ENCODE measurements around the gene BTBD19. TPM values are rescaled to one million over a fixed set of nuclear protein-coding genes. Genes with fewer than 3 reads are reported as not detected.

BTBD19 gene
- total RNA-seq, 1 donor from 2014 or later = 7.9 TPM

GRCh38 chr1:44775930-44776729 lies 32.2 kb upstream of the BTBD19 start:
- Histone ChIP-seq H3K27ac (peak overlapping the region; percentile 96), H3K9me3 (no peaks in the 10 kb centered on the region), H3K27me3 (no peaks in the 10 kb centered on the region), H3K36me3 (peaks cover 0 to 39% of the 10 kb centered on the region in 2 donors), H3K4me1 (peaks cover 26% of the 10 kb centered on the region), H3K4me3 (peak overlapping the region; percentile 71 to 85)
- TF ChIP-seq, protein P1, sequence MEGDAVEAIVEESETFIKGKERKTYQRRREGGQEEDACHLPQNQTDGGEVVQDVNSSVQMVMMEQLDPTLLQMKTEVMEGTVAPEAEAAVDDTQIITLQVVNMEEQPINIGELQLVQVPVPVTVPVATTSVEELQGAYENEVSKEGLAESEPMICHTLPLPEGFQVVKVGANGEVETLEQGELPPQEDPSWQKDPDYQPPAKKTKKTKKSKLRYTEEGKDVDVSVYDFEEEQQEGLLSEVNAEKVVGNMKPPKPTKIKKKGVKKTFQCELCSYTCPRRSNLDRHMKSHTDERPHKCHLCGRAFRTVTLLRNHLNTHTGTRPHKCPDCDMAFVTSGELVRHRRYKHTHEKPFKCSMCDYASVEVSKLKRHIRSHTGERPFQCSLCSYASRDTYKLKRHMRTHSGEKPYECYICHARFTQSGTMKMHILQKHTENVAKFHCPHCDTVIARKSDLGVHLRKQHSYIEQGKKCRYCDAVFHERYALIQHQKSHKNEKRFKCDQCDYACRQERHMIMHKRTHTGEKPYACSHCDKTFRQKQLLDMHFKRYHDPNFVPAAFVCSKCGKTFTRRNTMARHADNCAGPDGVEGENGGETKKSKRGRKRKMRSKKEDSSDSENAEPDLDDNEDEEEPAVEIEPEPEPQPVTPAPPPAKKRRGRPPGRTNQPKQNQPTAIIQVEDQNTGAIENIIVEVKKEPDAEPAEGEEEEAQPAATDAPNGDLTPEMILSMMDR (IDR thresholded peaks at IDR 0.05) = no peak
- TF ChIP-seq POLR2A (IDR thresholded peaks at IDR 0.05) = no peak
- no peak for TF ChIP-seq POLR2AphosphoS5 (IDR thresholded peaks at IDR 0.05; ENCODE audit: insufficient read depth in 1 of 2, low read depth in 1 of 2)
- no peak for DNase-seq (ENCODE audit: extremely low spot score in 2 of 2)
- intact Hi-C loops (cut with DNase I) = loop anchor here (5.0 kb wide), 1 partner anchor 39 kb away; the partner anchor contains the start of gene KIF2C

GRCh38 chr1:44776730-44777068 lies 31.6 kb upstream of the BTBD19 start:
- no peaks in the 10 kb centered on the region for H3K27me3 ChIP-seq
- H3K27ac ChIP-seq = peak overlapping the region; percentile 96
- no peak for TF ChIP-seq POLR2A (IDR thresholded peaks at IDR 0.05)
- TF ChIP-seq POLR2AphosphoS5 (IDR thresholded peaks at IDR 0.05; ENCODE audit: insufficient read depth in 1 of 2, low read depth in 1 of 2) = no peak
- TF ChIP-seq, protein P1 (IDR thresholded peaks at IDR 0.05) = no peak
- intact Hi-C loops (cut with DNase I) = loop anchor here (5.0 kb wide), 1 partner anchor 39 kb away; the partner anchor contains the start of gene KIF2C
- no peak for DNase-seq (ENCODE audit: extremely low spot score in 2 of 2)
- peak overlapping the region; percentile 71 to 85 for H3K4me3 ChIP-seq
- peaks cover 0 to 39% of the 10 kb centered on the region in 2 donors for H3K36me3 ChIP-seq
- no peaks in the 10 kb centered on the region for H3K9me3 ChIP-seq
- peaks cover 26% of the 10 kb centered on the region for H3K4me1 ChIP-seq

DNA sequence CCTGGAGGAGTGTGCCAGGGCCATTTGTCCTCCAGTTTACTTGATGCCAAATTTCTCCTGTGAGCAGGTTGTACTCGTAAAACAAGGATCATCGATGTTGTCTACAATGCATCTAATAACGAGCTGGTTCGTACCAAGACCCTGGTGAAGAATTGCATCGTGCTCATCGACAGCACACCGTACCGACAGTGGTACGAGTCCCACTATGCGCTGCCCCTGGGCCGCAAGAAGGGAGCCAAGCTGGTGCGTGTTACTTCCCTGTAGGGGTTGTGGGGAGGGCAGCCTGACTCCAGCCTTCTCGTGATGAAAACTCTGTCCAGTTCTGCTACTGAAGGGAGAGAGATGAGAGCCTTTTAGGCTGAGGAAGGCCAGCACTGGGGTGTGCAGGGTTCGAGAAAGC lies 30.8 kb upstream of the BTBD19 start:
- Histone ChIP-seq H3K27ac (no peak overlapping the region), H3K4me1 (peaks cover 26% of the 10 kb centered on the region), H3K4me3 (no peak overlapping the region), H3K27me3 (no peaks in the 10 kb centered on the region), H3K9me3 (no peaks in the 10 kb centered on the region), H3K36me3 (peaks cover 0 to 39% of the 10 kb centered on the region in 2 donors)
- intact Hi-C loops (cut with DNase I) = loop anchor here (5.0 kb wide), 1 partner anchor 40 kb away; the partner anchor contains the start of gene KIF2C
- DNase-seq (ENCODE audit: extremely low spot score in 2 of 2) = no peak
- TF ChIP-seq, protein P1 (IDR thresholded peaks at IDR 0.05) = no peak
- no peak for TF ChIP-seq POLR2A (IDR thresholded peaks at IDR 0.05)
- no peak for TF ChIP-seq POLR2AphosphoS5 (IDR thresholded peaks at IDR 0.05; ENCODE audit: insufficient read depth in 1 of 2, low read depth in 1 of 2)

GRCh38 chr1:44777969-44778635 lies 30.2 kb upstream of the BTBD19 start:
- no peak overlapping the region for H3K4me3 ChIP-seq
- no peak overlapping the region for H3K27ac ChIP-seq
- intact Hi-C loops (cut with DNase I) = loop anchor here (5.0 kb wide), 1 partner anchor 41 kb away; the partner anchor contains the start of gene KIF2C

More at GRCh38 chr1:44777969-44778635, 30.2 kb upstream of the BTBD19 start:
- Histone ChIP-seq H3K9me3 (no peaks in the 10 kb centered on the region), H3K36me3 (peaks cover 0 to 39% of the 10 kb centered on the region in 2 donors), H3K27me3 (no peaks in the 10 kb centered on the region), H3K4me1 (peaks cover 26% of the 10 kb centered on the region)
- no peak for TF ChIP-seq POLR2A (IDR thresholded peaks at IDR 0.05)
- TF ChIP-seq, protein P1 (IDR thresholded peaks at IDR 0.05) = no peak
- no peak for TF ChIP-seq POLR2AphosphoS5 (IDR thresholded peaks at IDR 0.05; ENCODE audit: insufficient read depth in 1 of 2, low read depth in 1 of 2)
- DNase-seq (ENCODE audit: extremely low spot score in 2 of 2) = no peak

All from vagina (tissue), 2 donors.